ENCODE results near the gene PLEKHD1. TPM values are rescaled to one million over a fixed set of nuclear protein-coding genes. Genes with fewer than 3 reads are reported as not detected.

The PLEKHD1 gene
- total and polyA plus RNA-seq, 2 donors, result 0.04 to 0.11 TPM

GRCh38 chr14:69579476-69579875 is 94.9 kb downstream of the PLEKHD1 start:
- H3K27ac ChIP-seq (ENCODE audit: low read depth), result no peak overlapping the region
- H3K36me3 ChIP-seq (ENCODE audit: insufficient read depth), result no peaks in the 10 kb centered on the region
- no peak overlapping the region for H3K4me3 ChIP-seq (ENCODE audit: low read depth, low read length)
- no peak for DNase-seq (ENCODE audit: extremely low spot score)
- WGBS, result 84% methylated on average over 2 of the region's 2 CpGs
- H3K4me1 ChIP-seq (ENCODE audit: insufficient read depth), result no peaks in the 10 kb centered on the region

GRCh38 chr14:69580009-69580577 is 95.6 kb downstream of the PLEKHD1 start:
- Histone ChIP-seq H3K27ac (ENCODE audit: low read depth) (no peak overlapping the region), H3K36me3 (ENCODE audit: insufficient read depth) (no peaks in the 10 kb centered on the region), H3K4me3 (ENCODE audit: low read depth, low read length) (no peak overlapping the region), H3K4me1 (ENCODE audit: insufficient read depth) (no peaks in the 10 kb centered on the region)
- 40% methylated on average over 7 of the region's 7 CpGs for WGBS
- DNase-seq (ENCODE audit: extremely low spot score), result no peak

Other genes with a start within 250 kb of the PLEKHD1 start
- gene GALNT16, start 224.6 kb upstream of the PLEKHD1 start, total RNA-seq, result 11.4 TPM
- gene GALNT16, start 224.6 kb upstream of the PLEKHD1 start, polyA plus RNA-seq, result 3.7 TPM
- 131 TPM for gene ERH, start 86.4 kb upstream of the PLEKHD1 start, total RNA-seq
- 135 TPM for gene ERH, start 86.4 kb upstream of the PLEKHD1 start, polyA plus RNA-seq
- 108 TPM for gene SLC39A9, start 86.0 kb upstream of the PLEKHD1 start, total RNA-seq
- 25.5 TPM for gene SLC39A9, start 86.0 kb upstream of the PLEKHD1 start, polyA plus RNA-seq
- gene CCDC177, start 90.1 kb downstream of the PLEKHD1 start, total RNA-seq, result 0.05 TPM
- not detected for gene CCDC177, start 90.1 kb downstream of the PLEKHD1 start, polyA plus RNA-seq
- 12.5 TPM for gene SUSD6, start 126.9 kb downstream of the PLEKHD1 start, total RNA-seq
- 20.0 TPM for gene SUSD6, start 126.9 kb downstream of the PLEKHD1 start, polyA plus RNA-seq

Data from urinary bladder (tissue), 4 donors.